B cell (primary cell): ENCODE measurements around the gene GPR146.

Source experiments
- CTCF ChIP-seq: fragments of 200-600 bp; IDR thresholded peaks from one replicate; pipeline ENCODE4 v1.8.0; 2022; ENCODE audit warnings: antibody characterized with exemption, mild to moderate bottlenecking
- EZH2 ChIP-seq: IDR thresholded peaks from 2 replicates; pipeline ENCODE4 v1.6.1; 2012; ENCODE audit warnings: borderline replicate concordance, low read depth, mild to moderate bottlenecking, moderate library complexity, low read length; ENCODE audit not compliant: insufficient read depth, poor library complexity, severe bottlenecking

- TF ChIP-seq CTCF (no peak), EZH2 (no peak)
Measured at GRCh38 chr7:1013581-1013980, 30.8 kb upstream of the GPR146 start.
